Mucosa of stomach (tissue), 1 donor: ENCODE measurements around the gene TASP1.

Source experiments
- H3K27me3 ChIP-seq: one replicate; pipeline ENCODE4 v1.7.0; 2013; ENCODE audit warnings: mild to moderate bottlenecking, low read length; ENCODE audit not compliant: control insufficient read depth, insufficient read depth
- H3K36me3 ChIP-seq: one replicate; pipeline ENCODE4 v1.7.0; 2013; ENCODE audit warnings: low read length; ENCODE audit not compliant: control insufficient read depth, insufficient read depth
- H3K4me1 ChIP-seq: one replicate; pipeline ENCODE4 v1.7.0; 2013; ENCODE audit warnings: mild to moderate bottlenecking, low read length; ENCODE audit not compliant: control insufficient read depth, insufficient read depth
- H3K4me3 ChIP-seq: one replicate; pipeline ENCODE4 v1.7.0; 2013; ENCODE audit warnings: low read length
- H3K9ac ChIP-seq: one replicate; pipeline ENCODE4 v1.7.0; 2013; ENCODE audit warnings: mild to moderate bottlenecking, low read length, moderate library complexity
- H3K9me3 ChIP-seq: one replicate; pipeline ENCODE4 v1.7.0; 2013; ENCODE audit warnings: mild to moderate bottlenecking, low read length, moderate library complexity; ENCODE audit not compliant: control insufficient read depth
- donor health status: Pancreatic carcinoma.

The TASP1 gene

GRCh38 chr20:13348311-13349234 is 290.2 kb downstream of the TASP1 start:
- no peak overlapping the region for H3K4me3 ChIP-seq
- H3K9me3 ChIP-seq = no peaks in the 10 kb centered on the region
- no peaks in the 10 kb centered on the region for H3K4me1 ChIP-seq
- H3K9ac ChIP-seq = no peak overlapping the region
- no peaks in the 10 kb centered on the region for H3K27me3 ChIP-seq
- H3K36me3 ChIP-seq = no peaks in the 10 kb centered on the region

GRCh38 chr20:13344671-13345070 is 294.1 kb downstream of the TASP1 start:
- Histone ChIP-seq H3K4me1 (no peaks in the 10 kb centered on the region), H3K27me3 (no peaks in the 10 kb centered on the region), H3K36me3 (no peaks in the 10 kb centered on the region), H3K9ac (no peak overlapping the region), H3K4me3 (no peak overlapping the region), H3K9me3 (no peaks in the 10 kb centered on the region)

GRCh38 chr20:13342469-13343242 is 296.1 kb downstream of the TASP1 start:
- Histone ChIP-seq H3K27me3 (no peaks in the 10 kb centered on the region), H3K9ac (no peak overlapping the region), H3K36me3 (no peaks in the 10 kb centered on the region), H3K9me3 (no peaks in the 10 kb centered on the region), H3K4me1 (no peaks in the 10 kb centered on the region), H3K4me3 (no peak overlapping the region)

- H3K36me3 ChIP-seq = no peaks in the 10 kb centered on the region
- no peak overlapping the region for H3K4me3 ChIP-seq
- no peaks in the 10 kb centered on the region for H3K9me3 ChIP-seq
- no peaks in the 10 kb centered on the region for H3K27me3 ChIP-seq
- H3K9ac ChIP-seq = no peak overlapping the region
- H3K4me1 ChIP-seq = no peaks in the 10 kb centered on the region
Observed at GRCh38 chr20:13341737-13342393, 296.9 kb downstream of the TASP1 start.

- Histone ChIP-seq H3K27me3 (no peaks in the 10 kb centered on the region), H3K36me3 (no peaks in the 10 kb centered on the region), H3K9ac (no peak overlapping the region), H3K4me1 (no peaks in the 10 kb centered on the region), H3K4me3 (no peak overlapping the region), H3K9me3 (no peaks in the 10 kb centered on the region)
Observed at GRCh38 chr20:13340088-13340487, 298.6 kb downstream of the TASP1 start.
